GM18861 (cell line): ENCODE data around the gene CLNK.
"Not testable (repeated sequence)": the region's sequence is repeated elsewhere in the genome, so short reads cannot be mapped to it uniquely, and the experiment has no call there.

Experiments used
- ATAC-seq: cut with Tn5 transposase; IDR thresholded peaks from one replicate; pipeline ENCODE4 v1.9.1; 2021; ENCODE audit not compliant: unreplicated experiment

CLNK gene

GRCh38 chr4:10579648-10580047 is 104.9 kb downstream of the CLNK start:
- ATAC-seq: no peak

GRCh38 chr4:10577508-10578426 is 106.8 kb downstream of the CLNK start:
- no peak for ATAC-seq

GRCh38 chr4:10577018-10577417 is 107.5 kb downstream of the CLNK start:
- ATAC-seq: peak; percentile 76

GRCh38 chr4:10576236-10576635 is 108.3 kb downstream of the CLNK start:
- ATAC-seq: no peak

- ATAC-seq: no peak
Measured at GRCh38 chr4:10575414-10575813, 109.2 kb downstream of the CLNK start.

- ATAC-seq: not testable (repeated sequence)
Measured at GRCh38 chr4:10574553-10574952, 110.0 kb downstream of the CLNK start.

GRCh38 chr4:10571909-10572308 is 112.7 kb downstream of the CLNK start:
- no peak for ATAC-seq

- ATAC-seq: no peak
Measured at GRCh38 chr4:10569491-10569890, 115.1 kb downstream of the CLNK start.

GRCh38 chr4:10567766-10568165 is 116.8 kb downstream of the CLNK start:
- no peak for ATAC-seq

- no peak for ATAC-seq
Measured at GRCh38 chr4:10565166-10565780, 119.3 kb downstream of the CLNK start.

- ATAC-seq: peak; percentile 85
Measured at GRCh38 chr4:10554694-10555093, 129.9 kb downstream of the CLNK start.

GRCh38 chr4:10554121-10554520 is 130.4 kb downstream of the CLNK start:
- ATAC-seq: no peak

- ATAC-seq: no peak
Measured at GRCh38 chr4:10552591-10553280, 131.8 kb downstream of the CLNK start.

GRCh38 chr4:10535912-10536311 is 148.7 kb downstream of the CLNK start:
- peak; percentile 71 for ATAC-seq

- ATAC-seq: no peak
Measured at GRCh38 chr4:10534820-10535219, 149.7 kb downstream of the CLNK start.

- ATAC-seq: no peak
Measured at GRCh38 chr4:10532155-10532554, 152.4 kb downstream of the CLNK start.

GRCh38 chr4:10530137-10530786 is 154.3 kb downstream of the CLNK start:
- ATAC-seq: no peak

- ATAC-seq: no peak
Measured at GRCh38 chr4:10529291-10530136, 155.1 kb downstream of the CLNK start.

GRCh38 chr4:10527438-10527837 is 157.1 kb downstream of the CLNK start:
- no peak for ATAC-seq
